Lower lobe of right lung (tissue), 2 donors: ENCODE measurements around the gene CADM4. TPM values are rescaled to one million over a fixed set of nuclear protein-coding genes. Genes with fewer than 3 reads are reported as not detected.
A peak's percentile ranks its signal among the peaks of the same experiment; 100 is the strongest.

Experiments used
- ATAC-seq, 2 donors: fragments of 200-7000 bp; cut with Tn5 transposase; one replicate each; pipeline ENCODE4 v1.9.1; 2020 to 2022; ENCODE audit warnings: mild to moderate bottlenecking in 2 of 2, moderate library complexity in 2 of 2
- DNase-seq: peaks from one replicate; pipeline ENCODE4 v3.0.0-alpha.2; 2020
- H3K27ac ChIP-seq: fragments of 200-600 bp; one replicate; pipeline ENCODE4 v1.8.0; 2022
- H3K27me3 ChIP-seq: fragments of 200-600 bp; one replicate; pipeline ENCODE4 v1.8.0; 2022; ENCODE audit warnings: low read depth
- H3K36me3 ChIP-seq: fragments of 200-600 bp; one replicate; pipeline ENCODE4 v1.8.0; 2022; ENCODE audit warnings: mild to moderate bottlenecking
- H3K4me1 ChIP-seq: fragments of 200-600 bp; one replicate; pipeline ENCODE4 v1.8.0; 2022
- H3K4me3 ChIP-seq: fragments of 200-600 bp; one replicate; pipeline ENCODE4 v1.8.0; 2022; ENCODE audit warnings: mild to moderate bottlenecking
- H3K9me3 ChIP-seq: fragments of 200-600 bp; one replicate; pipeline ENCODE4 v1.8.0; 2022
- intact Hi-C: fragments of 100-400 bp; cut with DNase I; formaldehyde crosslinking; loops from one replicate; pipeline ENCODE4 v1.11.0; 2022
- total RNA-seq: library from RNA; stranded (reverse); fragmentation: NEBNext Ultra II Directional; extraction: Animal tissue kit (Norgen Biotek cat#: 25700); gene quantifications from one replicate; pipeline ENCODE4 v1.2.1, GENCODE V29; 2021
- TF ChIP-seq, protein P1 (sequence below): fragments of 200-600 bp; IDR thresholded peaks from one replicate; pipeline ENCODE4 v1.8.0; 2022; ENCODE audit warnings: antibody characterized with exemption, mild to moderate bottlenecking
- donor health status: DM: no; HTN: yes; CAD: no; lungs with severe emphysema.

The CADM4 gene
- total RNA-seq, 1 donor from 2014 or later, result 8.1 TPM

DNA sequence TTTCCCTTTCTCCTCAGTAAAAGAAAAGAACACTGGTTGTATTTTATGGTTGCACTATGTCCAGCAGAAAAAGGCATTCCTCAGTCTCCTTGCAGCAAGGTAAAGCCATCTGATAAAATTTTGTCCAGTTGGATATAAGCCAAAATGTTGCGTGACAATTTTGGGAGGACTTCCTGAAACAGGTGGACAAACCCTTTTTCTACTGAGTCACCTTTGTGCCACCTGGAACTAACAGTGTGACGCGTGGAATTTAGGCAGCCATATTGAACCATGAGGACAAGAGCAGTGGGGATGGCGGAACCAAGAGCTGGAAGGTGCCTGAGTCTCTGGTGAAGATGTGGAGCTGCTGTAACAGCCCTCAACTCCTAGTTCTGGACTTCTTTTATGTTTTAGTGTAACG lies 8.2 kb downstream of the CADM4 start:
- no peak overlapping the region for H3K4me3 ChIP-seq
- TF ChIP-seq, protein P1, sequence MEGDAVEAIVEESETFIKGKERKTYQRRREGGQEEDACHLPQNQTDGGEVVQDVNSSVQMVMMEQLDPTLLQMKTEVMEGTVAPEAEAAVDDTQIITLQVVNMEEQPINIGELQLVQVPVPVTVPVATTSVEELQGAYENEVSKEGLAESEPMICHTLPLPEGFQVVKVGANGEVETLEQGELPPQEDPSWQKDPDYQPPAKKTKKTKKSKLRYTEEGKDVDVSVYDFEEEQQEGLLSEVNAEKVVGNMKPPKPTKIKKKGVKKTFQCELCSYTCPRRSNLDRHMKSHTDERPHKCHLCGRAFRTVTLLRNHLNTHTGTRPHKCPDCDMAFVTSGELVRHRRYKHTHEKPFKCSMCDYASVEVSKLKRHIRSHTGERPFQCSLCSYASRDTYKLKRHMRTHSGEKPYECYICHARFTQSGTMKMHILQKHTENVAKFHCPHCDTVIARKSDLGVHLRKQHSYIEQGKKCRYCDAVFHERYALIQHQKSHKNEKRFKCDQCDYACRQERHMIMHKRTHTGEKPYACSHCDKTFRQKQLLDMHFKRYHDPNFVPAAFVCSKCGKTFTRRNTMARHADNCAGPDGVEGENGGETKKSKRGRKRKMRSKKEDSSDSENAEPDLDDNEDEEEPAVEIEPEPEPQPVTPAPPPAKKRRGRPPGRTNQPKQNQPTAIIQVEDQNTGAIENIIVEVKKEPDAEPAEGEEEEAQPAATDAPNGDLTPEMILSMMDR, result no peak
- peaks cover 4% of the 10 kb centered on the region for H3K27me3 ChIP-seq
- DNase-seq (no peak), ATAC-seq (no peak)
- H3K27ac ChIP-seq, result no peak overlapping the region
- intact Hi-C loops, result no loop called here
- H3K9me3 ChIP-seq, result no peaks in the 10 kb centered on the region
- H3K4me1 ChIP-seq, result no peaks in the 10 kb centered on the region
- H3K36me3 ChIP-seq, result no peaks in the 10 kb centered on the region

DNA sequence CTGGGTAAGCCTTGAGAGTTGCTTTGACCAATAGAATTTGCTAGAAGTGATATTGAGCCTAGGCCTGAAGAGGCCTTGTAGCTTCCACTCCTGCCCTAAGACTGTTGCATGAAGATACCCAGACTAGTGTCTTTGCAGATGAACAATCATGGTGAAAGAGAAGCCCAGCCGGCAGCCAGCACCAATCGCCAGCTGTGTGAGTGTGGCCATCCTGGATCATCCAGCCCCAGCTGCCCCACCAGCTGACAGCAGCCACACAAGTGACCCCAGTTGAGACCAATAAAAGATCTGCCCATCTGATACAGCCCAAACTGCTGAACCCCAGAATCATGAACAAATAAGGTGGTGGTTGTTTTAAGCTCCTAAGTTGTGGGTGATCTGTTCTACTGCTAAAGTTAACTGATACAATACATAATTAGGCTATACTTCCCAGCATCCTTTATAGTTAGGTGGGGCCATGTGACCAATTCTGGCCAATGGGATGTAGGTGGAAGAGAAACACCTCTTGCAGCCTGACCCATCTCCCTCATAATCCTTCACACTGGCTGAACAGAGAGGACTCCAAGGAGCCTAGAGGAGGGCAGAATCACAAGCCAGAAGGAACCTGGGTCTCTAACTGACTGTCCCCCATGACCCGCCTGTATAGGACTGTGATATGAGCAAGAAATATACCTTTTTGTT lies 10.9 kb downstream of the CADM4 start:
- ATAC-seq, result no peak
- Histone ChIP-seq H3K4me1 (no peaks in the 10 kb centered on the region), H3K27ac (no peak overlapping the region), H3K36me3 (no peaks in the 10 kb centered on the region), H3K9me3 (no peaks in the 10 kb centered on the region), H3K27me3 (no peaks in the 10 kb centered on the region), H3K4me3 (no peak overlapping the region)
- TF ChIP-seq, protein P1, result no peak
- no peak for DNase-seq
- intact Hi-C loops, result no loop called here

DNA sequence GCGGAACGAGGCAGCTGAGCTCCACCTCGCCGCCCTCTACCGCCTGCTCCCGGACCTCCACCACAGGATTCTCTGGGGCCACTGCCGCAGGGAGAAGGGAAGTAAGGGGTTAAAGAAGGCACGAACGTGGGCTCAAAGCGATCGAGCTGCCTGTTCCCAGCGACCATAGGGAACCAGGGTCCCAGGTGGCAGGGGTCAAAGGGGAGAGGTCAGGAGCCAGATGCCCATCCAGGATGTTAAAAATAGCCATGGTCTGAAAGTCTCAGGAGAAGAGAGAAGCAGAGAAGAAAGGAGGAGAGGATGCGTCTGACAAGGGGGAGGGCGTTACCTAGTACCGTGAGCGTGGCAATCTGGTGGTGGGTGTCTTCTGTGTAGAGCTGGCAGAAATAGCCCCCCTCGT lies 12.8 kb downstream of the CADM4 start:
- intact Hi-C loops, result no loop called here
- no peak for ATAC-seq
- DNase-seq, result no peak
- TF ChIP-seq, protein P1, result no peak
- Histone ChIP-seq H3K4me1 (no peaks in the 10 kb centered on the region), H3K4me3 (no peak overlapping the region), H3K27ac (no peak overlapping the region), H3K9me3 (no peaks in the 10 kb centered on the region), H3K36me3 (no peaks in the 10 kb centered on the region), H3K27me3 (no peaks in the 10 kb centered on the region)

DNA sequence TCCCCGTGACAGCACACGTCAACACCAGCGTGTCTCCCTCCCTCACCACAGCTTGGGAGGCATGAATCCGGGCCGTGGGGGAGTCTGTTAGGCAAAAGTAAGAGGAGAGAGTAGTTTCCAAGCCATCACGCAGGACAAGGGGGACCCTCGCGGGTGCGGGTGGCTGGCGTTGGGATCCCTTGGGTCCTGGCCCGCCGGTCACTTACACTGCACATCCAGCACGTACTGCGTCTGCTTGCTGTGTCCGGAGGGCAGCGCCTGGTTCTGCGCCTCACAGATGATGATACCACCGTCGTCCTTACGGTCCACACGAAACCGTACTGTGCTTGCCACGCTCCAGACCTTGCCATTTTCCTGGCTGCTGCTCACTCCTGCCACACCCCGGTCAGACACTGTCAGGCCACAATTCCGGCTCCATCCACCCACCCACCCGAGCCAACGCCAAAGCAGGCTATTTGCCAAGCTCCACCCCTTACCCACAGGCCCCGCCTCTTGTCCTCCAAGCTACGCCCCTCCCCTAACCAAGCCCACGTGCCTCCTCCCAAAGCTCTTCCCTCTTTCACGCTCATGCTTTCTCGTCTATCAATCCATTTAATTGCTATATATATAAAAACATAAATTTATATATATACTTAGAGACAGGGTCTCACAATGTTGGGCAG lies 13.6 kb downstream of the CADM4 start:
- Histone ChIP-seq H3K9me3 (no peaks in the 10 kb centered on the region), H3K36me3 (no peaks in the 10 kb centered on the region), H3K4me3 (no peak overlapping the region), H3K27ac (no peak overlapping the region), H3K4me1 (no peaks in the 10 kb centered on the region), H3K27me3 (no peaks in the 10 kb centered on the region)
- DNase-seq, result no peak
- intact Hi-C loops, result no loop called here
- peak; percentile 11 to 30 for ATAC-seq
- TF ChIP-seq, protein P1, result no peak

DNA sequence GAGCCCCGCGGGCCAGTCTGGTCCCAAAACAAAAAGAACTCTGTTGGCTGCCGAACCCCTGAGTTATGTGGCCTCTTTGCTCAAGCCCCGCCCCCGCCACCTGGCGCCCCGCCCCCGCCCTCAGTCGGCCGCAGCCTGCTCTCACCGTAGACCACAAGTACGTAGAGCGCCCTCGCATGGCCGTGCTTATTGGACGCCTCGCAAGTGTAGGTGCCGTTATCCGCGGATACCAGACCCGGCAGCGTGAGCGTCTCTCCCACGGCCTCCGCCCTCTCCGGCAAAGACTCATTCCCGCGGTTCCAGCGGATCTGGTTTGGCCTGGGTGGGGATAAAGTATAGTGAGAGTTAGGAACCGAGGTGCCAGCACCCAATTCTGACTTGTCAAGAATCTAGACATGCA lies 14.7 kb downstream of the CADM4 start:
- Histone ChIP-seq H3K4me1 (peaks cover 9% of the 10 kb centered on the region), H3K27me3 (no peaks in the 10 kb centered on the region), H3K27ac (no peak overlapping the region), H3K36me3 (no peaks in the 10 kb centered on the region), H3K9me3 (no peaks in the 10 kb centered on the region), H3K4me3 (no peak overlapping the region)
- intact Hi-C loops, result no loop called here
- TF ChIP-seq, protein P1, result peak; percentile 12
- peak; percentile 52 to 60 for ATAC-seq
- DNase-seq, result peak; percentile 82
